OCI-LY3 (cell line): ENCODE data around the gene CMTM6.

Source experiments
- EZH2phosphoT487 ChIP-seq: fragments of 200-600 bp; shearing (Covaris generic); IDR thresholded peaks from 2 replicates; pipeline ENCODE4 v1.6.1; 2018; ENCODE audit warnings: antibody characterized with exemption, mixed run types, low read depth
- TF ChIP-seq, protein P1 (sequence below): fragments of 200-600, 300-600 bp; sonication (generic); IDR thresholded peaks from 2 replicates; pipeline ENCODE4 v1.5.1; 2014; ENCODE audit warnings: antibody characterized with exemption, low read length, low read depth

DNA sequence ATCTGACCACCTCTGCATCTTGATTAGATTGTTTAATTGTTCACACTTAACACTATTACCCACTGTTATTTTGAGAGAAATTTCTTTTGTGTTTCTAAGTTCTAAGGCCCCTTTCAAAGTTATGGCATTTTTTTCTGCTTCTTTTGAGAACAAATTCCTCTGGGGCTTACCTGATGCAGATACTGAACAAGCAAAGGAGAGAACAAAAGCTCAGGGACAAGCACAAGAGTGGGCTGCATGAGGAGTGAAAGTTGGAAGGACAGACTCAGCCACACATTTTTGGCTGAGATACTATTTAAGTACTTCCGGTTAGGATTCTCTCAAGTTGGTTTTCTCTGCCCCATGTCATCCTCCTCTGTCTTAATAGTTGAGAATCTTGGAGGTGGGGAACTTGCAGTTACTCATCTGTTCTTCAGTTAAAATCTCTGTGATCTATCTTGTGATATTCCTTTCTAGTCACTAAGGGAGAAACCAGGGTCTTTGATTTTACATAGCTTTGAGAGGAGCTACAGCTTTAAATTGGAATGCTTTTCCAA is 54.7 kb downstream of the CMTM6 start:
- no peak for TF ChIP-seq EZH2phosphoT487
- TF ChIP-seq, protein P1, sequence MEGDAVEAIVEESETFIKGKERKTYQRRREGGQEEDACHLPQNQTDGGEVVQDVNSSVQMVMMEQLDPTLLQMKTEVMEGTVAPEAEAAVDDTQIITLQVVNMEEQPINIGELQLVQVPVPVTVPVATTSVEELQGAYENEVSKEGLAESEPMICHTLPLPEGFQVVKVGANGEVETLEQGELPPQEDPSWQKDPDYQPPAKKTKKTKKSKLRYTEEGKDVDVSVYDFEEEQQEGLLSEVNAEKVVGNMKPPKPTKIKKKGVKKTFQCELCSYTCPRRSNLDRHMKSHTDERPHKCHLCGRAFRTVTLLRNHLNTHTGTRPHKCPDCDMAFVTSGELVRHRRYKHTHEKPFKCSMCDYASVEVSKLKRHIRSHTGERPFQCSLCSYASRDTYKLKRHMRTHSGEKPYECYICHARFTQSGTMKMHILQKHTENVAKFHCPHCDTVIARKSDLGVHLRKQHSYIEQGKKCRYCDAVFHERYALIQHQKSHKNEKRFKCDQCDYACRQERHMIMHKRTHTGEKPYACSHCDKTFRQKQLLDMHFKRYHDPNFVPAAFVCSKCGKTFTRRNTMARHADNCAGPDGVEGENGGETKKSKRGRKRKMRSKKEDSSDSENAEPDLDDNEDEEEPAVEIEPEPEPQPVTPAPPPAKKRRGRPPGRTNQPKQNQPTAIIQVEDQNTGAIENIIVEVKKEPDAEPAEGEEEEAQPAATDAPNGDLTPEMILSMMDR = no peak
